ENCODE results near the gene KRTAP9-3.
"Not testable (repeated sequence)": the region's sequence is repeated elsewhere in the genome, so short reads cannot be mapped to it uniquely, and the experiment has no call there.

- TF ChIP-seq EZH2, CTCF (IDR thresholded peaks at IDR 0.05): not testable (repeated sequence)
These were observed 17.5 kb downstream of the KRTAP9-3 start, which contains the start of gene KRTAP9-4 for GRCh38 chr17:41249637-41250240.

Measured in neural progenitor cell (in vitro differentiated cells).